ENCODE measurements around the gene NEK9.
"Not testable (repeated sequence)": the region's sequence is repeated elsewhere in the genome, so short reads cannot be mapped to it uniquely, and the experiment has no call there.

The NEK9 gene

DNA sequence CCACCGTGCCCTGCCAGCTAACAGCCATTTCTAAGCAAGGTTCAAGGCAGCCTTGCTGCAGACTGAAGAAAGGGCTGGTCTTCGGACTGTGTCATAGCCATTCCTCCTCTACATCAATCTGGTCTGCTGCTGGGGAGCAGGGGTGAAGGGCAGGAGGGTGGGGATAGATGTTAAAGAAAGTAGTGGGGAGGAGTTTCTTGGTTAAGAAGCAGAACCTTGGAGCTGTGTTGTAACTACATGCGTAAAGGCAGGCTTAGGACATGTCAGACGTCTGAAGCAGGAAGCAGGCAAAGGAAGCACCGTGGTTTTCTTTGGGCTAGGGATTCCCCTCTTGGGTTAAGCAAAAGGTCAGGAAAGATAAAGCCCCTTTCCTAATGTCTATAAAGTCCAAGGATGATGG, 18.1 kb upstream of the NEK9 start:
- DNase-seq (ENCODE audit: low read depth in 2 of 2, low spot score in 1 of 2), result no peak

DNA sequence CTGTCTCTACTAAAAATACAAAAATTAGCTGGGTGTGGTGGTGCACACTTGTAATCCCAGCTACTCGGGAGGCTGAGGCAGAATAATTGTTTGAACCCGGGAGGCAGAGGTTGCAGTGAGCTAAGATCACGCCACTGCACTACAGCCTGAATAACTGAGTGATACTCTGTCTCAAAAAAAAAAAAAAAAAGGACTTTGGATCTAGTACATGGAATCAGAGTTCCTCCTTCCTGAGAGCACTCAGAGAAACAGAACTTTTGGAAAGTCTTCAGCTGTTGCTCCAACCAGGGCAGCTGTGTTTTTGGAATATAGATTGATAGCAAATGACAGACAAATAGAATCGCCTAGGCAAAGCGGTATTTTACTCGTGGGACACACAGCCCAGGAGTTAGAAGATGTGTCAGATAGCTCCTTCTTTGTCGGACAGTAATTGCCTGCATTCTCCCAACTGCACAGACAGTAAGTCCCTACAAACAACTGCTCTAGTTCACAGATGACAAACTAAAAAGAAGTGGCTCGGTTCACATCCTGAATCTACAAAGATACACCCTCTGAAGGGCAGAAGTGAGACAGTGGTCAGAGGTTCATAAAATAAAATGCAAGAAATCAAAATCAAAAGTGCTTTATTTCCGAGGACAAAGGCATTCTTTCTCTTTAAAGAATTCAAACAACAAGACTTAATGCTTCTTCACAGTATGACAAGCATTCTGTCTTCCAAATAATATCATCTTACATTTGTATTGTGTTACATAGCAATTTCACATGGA, 17.1 kb upstream of the NEK9 start:
- DNase-seq (ENCODE audit: low read depth in 2 of 2, low spot score in 1 of 2), result no peak

DNA sequence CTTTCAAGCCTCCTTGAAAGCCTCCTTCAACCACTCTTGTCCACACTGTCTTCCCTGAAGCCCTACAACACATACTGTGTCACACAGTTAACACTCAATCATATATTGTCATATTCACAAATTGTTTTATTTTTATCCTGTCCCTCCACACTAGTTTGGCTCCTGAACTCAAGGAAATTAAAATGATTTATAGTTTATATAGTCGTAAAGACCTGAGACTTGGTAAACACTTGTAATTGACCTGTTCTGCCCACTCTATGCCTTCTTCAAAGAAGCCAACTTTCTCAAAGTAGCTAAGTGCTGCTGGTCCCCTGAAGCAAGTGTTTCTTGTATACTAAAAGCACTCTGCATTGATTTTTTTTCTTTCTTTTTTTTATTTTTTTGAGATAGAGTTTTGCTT, 15.6 kb upstream of the NEK9 start:
- no peak for DNase-seq (ENCODE audit: low read depth in 2 of 2, low spot score in 1 of 2)

DNA sequence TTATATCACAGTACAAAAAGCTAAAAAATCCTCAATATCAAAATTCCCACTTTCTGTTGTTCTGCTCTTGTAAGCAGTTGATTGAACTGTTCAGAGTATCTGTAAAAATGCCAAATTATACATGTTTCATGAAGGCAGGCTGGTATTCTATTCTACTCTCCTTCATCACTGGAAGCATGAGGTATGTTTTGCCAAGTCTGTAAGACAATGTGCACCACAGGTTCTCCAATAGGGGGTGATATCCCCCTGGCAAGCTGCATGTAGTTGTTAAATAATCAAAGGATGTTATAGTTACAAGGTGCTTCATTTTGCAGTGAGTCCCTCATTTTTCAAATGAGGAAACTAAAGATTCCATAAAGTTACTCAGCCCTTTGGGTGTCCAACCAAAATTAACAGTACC, 15.1 kb upstream of the NEK9 start:
- no peak for DNase-seq (ENCODE audit: low read depth in 2 of 2, low spot score in 1 of 2)

DNA sequence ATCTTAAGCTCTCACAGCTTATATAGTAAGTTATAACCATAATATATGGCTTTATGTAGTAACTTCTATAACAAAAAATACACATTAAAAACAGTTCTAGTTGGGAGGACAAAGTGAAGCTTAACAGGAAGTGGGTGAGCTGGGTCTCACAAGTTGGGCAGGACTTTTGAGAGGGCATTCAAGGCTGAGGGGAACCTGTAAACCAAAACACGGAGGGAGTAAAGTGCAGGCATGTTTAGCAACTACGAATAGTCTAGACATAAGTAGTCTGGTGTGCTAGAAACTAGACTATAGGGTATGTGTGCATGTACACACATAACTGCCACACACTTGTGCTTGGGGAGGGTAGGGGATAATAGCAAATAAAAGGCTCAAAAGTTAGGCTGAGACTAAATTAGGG, 14.2 kb upstream of the NEK9 start:
- DNase-seq (ENCODE audit: low read depth in 2 of 2, low spot score in 1 of 2), result no peak

DNA sequence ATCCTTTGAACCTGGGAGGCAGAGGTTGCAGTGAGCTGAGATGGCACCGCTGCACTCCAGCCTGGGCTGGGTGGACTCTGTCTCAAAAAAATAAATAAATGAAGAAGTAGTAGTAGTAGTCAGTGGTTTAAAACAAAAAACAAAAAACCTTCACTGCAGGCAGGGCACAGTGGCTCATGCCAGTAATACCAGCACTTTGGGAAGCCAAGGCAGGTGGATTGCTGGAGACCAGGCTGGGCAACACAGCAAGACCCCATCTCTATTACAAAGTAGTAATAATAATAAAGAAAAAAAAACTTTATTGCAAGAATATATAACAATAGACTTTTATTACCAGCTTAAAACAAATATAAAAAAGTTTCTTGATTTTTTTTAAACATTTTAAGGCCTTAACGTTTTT, 13.8 kb upstream of the NEK9 start:
- no peak for DNase-seq (ENCODE audit: low read depth in 2 of 2, low spot score in 1 of 2)

DNA sequence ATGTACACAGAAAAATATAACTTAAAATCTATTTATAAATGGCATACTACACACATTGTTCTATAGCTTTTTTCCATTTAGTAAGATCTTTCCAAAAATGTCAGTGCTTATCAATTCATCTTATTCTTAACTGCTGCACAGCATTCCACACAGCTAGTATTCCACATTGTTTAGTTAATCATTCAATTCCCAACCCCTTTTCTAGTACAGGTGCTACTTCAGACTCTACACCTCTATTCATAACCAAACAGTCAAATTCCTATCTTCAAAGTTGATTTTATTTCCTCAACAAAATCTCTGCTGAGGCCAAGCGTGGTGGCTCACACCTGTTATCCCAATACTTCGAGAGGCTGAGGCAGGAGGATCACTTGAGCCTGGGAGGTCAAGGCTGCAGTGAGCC, 12.3 kb upstream of the NEK9 start:
- DNase-seq (ENCODE audit: low read depth in 2 of 2, low spot score in 1 of 2), result no peak

DNA sequence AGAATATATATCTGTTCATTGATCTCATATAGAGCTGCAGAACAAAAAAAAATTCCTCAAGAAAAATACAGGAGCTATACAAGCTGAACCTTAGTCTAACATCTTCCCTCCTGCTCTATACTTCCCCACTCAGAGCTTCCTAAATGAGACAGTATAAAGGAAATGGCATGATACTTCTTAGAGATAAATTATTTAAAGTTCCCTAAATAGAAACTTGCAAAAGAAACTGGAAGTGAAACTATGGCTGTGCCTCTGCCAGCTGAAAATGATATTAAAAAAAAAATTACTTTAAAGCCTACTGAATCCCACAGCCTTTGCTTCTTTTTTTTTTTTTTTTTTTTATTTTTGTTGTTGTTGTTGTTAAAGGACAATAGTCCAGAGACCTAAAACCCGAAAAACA, 11.6 kb upstream of the NEK9 start:
- no peak for DNase-seq (ENCODE audit: low read depth in 2 of 2, low spot score in 1 of 2)

DNA sequence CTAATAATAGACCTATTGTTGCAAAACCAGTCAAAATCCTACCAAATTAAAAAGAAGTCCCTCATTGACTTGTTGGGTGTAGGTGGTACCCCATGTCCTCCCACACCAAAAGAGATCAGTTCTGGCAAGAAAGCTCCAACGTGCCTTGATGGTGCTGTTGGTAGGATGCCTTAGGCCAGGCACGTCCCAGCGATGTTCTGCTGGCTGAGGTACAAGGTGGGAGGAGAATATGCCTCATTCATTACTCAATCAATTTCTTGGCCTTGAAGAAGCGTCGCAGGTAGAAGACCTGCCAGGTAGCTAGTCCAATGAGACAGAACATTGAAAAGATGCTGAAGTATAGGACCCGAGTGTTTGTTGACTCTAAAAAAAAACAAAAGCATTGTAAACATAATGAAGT, 7.8 kb upstream of the NEK9 start:
- DNase-seq (ENCODE audit: low read depth in 2 of 2, low spot score in 1 of 2), result no peak

DNA sequence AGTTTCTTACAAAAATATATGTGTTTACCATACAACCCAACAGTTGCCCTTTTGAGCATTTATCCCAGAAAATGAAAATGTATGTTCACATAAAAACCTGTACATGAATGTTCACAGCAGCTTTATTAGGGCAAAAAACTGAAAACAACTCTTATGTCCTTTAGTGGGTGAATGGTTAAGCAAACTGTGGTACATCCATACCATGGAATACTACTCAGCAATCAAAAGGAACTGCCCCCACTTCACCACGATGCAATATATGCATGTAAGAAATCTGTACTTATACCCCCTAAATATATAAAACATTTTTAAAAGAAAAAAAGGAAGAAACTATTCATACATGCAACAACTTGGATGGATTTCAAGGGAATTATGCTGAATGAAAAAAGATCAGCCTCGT, 6.7 kb upstream of the NEK9 start:
- no peak for DNase-seq (ENCODE audit: low read depth in 2 of 2, low spot score in 1 of 2)

DNA sequence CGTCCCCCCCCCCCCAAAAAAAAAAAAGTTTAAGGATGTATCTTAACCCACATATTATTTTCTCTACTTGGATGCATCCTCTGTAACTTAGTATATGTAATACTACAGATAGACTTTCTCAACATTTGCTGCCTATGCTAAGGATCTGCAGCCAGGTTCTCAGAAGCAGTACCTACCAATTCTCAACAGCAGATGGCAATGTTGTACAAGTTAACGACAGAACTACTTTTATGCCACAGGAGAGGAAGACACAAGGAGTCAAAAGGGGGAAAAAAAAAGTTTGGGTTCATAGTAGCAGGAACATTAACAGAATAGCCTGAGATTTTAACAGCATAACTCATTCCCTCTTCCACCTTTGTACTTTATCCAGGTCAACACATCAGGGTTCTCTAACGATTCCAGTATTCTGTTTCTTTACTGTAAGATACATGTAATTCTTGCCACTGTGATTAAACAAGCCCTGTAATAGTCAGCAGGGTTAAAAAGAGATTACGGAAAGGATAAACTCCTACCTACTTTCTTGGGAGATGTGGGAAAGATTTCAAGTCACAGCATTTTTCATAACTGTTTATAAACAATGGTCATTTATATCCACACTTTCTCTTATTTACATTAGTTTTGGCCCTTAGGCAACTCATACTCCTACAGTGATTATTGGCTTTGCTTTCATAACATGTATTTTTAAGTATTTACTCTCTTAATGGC, 5.7 kb upstream of the NEK9 start:
- no peak for DNase-seq (ENCODE audit: low read depth in 2 of 2, low spot score in 1 of 2)

DNA sequence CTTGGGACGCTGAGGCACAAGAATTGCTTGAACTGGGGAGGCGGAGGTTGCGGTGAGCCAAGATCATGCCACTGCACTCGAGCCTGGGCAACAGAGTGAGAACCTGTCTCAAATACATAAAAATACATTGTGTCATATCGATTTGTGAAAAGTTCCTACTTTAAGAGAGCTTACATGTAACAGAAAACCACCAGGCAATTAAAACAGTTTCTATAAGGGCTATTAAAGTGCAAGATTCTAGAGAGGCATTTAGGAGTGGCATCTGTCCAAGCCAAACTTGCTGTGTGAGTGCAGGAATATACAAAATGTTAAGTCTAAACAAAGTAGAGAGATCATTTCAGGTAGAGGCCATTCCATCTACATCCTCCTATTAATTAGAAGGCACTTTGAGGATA, 1.7 kb upstream of the NEK9 start:
- DNase-seq (ENCODE audit: low read depth in 2 of 2, low spot score in 1 of 2), result no peak

DNA sequence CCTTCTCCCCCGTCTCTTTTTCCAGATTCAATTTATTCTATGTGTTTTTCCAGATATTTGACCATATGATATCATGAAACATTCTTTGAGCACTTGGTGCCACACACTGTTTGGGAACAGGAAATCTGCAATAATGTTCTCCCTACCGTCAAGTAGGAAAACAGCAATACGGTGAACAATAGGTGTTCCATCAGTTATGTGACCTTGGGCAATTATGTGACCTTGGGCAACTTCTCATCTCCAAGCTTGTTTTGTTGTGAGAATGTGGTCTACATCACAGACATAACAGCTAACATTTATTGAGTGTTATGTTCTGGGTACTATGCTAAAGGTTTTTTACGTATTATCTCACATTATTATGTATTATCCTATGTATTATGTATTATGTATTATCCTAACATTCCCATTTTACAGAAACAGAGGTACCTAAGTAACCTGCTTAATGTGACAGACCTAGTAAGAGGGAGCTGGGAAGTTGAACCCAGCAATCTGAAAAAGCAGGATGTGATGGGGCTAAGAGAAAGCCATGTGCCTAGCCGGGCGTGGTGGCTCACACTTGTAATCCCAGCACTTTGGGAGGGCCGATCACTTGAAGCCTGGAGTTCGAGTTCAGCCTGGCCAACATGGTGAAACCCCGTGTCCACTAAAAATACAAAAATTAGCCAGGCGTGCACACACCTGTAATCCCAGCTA, 1.2 kb upstream of the NEK9 start:
- no peak for DNase-seq (ENCODE audit: low read depth in 2 of 2, low spot score in 1 of 2)

DNA sequence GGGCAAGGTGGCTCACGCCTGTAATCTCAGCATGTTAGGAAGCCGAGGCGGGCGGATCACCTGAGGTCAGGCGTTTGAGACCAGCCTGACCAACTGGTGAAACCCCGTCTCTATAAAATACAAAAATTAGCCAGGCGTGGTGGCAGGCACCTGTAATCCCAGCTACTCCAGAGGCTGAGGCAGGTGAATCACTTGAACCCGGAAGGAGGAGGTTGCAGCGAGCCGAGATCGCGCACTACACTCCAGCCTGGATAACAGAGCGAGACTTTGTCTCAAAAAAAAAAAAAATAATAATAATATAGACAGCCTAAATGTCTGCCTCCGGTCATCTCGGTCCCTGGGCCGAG, 599 bp upstream of the NEK9 start:
- DNase-seq (ENCODE audit: low read depth in 2 of 2, low spot score in 1 of 2), result not testable (repeated sequence)

DNA sequence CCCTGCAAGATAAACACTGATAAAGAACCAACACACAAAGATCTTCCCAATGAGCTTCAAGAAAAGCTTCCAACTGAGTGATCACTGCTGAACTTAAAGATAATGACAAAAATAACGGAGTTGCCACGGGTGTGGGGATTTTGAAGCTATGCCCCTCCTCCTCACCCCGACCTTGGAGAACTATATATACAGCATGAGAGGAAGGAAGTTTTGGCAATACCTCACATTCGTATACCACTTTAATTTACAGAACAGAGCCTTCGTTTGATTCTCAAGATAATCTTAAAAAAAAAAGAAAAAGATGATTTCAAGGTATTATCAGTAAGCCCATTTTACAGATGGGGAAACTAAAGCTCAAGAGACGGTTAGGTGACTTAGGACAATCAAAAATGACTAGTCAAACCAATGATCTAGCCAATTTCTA, 715 bp downstream of the NEK9 start:
- no peak for DNase-seq (ENCODE audit: low read depth in 2 of 2, low spot score in 1 of 2)

DNA sequence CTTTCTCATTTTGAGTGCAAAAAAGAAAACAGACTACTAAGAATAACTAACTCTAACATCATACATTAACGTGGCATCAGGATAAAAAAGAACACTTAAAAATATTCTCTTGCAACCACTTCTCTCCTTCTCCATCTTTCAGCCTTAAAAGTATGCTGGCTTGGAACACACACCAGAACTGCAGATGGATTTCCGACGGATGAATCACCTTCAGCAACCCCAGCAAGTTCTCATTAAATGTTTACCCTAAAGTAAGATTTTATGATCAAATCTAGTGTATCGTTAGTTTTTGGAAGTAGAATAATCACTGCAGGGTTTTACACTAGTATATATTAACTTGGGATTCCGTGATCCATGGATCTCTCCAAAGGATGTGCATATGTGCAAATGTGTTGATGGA, 1.2 kb downstream of the NEK9 start:
- DNase-seq (ENCODE audit: low read depth in 2 of 2, low spot score in 1 of 2), result no peak

DNA sequence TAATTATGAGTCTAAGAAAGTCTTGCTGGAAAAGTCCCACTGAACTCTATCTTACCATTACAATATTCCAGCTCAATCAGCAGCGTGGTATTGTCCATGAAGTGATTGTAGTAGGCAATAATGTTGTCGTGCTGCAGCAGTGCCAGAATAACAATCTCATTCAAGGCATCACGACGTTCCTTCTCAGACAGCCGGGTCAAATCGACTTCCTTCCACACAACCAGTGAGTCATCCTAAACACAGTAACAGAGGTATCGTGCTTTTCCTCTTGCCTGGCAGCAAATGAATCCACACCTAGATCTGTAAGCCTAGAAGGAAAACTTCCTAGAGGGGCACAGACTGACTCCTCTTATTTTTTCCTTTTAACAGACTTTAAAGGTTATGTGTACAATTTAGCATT, 2.9 kb downstream of the NEK9 start:
- DNase-seq (ENCODE audit: low read depth in 2 of 2, low spot score in 1 of 2), result no peak

DNA sequence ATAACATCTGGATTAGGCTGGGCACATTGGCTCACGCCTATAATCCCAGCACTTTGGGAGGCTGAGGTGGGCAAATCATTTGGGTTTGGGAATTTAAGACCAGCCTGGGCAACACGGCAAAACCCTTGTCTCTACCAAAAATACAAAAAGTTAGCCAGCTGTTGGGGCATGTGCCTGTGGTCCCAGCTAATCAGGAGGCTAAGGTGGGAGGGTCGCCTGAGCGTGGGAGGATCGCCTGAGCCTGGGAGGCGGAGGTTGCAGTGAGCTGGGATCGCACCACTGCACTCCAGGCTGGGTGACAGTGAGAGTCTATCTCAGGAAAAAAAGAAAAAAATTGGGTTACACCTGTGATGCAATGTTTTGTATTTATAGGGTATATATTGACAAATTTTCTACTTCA, 5.3 kb downstream of the NEK9 start:
- no peak for DNase-seq (ENCODE audit: low read depth in 2 of 2, low spot score in 1 of 2)

DNA sequence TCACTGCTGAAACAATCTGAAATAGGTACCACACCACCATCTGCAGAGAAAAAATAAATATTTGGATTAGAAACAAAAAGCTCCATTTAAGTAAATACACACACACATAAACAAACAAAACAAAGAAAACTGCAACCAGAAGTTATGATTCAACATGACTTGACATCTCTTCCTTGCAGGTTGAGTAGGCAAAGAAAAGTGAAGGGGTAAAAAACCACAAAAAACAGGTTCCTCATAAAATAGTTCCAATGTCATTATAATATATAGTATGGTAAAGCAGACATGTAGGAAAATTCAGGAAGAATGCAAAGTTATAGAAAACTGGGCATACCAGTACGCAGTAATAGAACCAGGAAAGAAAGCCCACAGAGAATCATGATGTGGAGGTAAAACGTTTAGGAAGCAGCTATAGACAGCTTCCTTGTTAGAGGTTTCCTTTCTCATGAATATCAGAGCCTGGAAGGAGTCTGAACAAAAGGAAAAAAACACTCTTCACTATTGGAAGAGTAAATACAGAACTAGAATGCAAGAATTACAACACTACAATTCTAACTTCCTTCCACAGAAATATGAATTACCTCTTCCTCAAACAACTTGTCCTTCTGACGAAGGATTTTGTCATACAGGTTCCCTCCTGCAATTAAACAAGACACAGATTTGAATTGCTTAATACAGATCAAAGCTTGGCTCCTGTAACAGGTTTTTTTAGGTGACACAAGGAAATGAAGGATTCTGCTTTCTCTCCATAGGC, 6.1 kb downstream of the NEK9 start:
- no peak for DNase-seq (ENCODE audit: low read depth in 2 of 2, low spot score in 1 of 2)

DNA sequence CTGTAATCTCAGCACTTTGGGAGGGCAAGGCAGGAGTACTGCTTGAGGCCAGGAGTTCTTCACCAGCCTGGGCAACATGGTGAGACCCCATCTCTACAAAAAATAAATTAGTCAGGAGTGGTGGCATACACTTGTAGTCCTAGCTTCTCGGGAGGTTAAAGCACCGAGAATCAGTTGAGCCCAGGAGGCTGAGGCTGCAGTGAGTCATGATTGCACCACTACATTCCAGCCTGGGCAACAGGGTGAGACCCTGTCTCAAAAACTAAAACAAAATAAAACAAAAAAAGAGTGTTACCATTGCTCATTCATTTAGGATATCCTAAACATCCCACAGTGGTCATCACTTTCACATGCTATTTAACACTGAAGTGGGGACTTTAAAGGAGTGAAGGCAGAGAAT, 7.8 kb downstream of the NEK9 start:
- no peak for DNase-seq (ENCODE audit: low read depth in 2 of 2, low spot score in 1 of 2)

DNA sequence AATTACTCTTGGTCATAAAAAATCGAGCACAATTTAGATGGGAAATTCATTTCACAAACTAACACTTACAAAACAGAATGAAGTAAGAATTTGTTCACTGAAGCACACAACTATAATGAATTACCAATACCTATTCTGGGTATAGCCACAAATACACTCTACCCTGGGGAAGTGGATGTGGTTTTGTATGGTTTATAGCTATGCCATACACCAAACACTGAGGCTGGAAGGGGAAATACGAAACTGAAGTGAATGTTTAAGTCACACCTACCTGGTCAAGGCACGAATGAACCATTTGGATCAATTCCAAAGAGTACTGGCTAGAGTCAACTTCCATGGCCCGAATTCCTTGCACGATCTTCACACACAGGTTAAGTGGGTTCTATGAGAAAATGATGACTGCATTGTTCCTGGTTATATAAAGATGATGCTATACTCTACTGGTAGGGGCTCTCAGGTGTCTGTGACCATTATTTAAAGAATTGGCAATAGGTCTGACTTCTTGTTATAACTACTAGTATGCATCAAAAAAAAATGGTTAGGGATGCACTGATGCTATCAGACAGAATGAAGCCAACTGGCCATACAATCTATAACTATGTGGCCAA, 12.8 kb downstream of the NEK9 start:
- no peak for DNase-seq (ENCODE audit: low read depth in 2 of 2, low spot score in 1 of 2)

All from stimulated activated CD8-positive, alpha-beta memory T cell treated with anti-CD3 and anti-CD28 coated beads, Interleukin-4, amount 100 ng/mL, for 1 hour (primary cell).